ENCODE measurements around the gene FGF2. TPM values are rescaled to one million over a fixed set of nuclear protein-coding genes. Genes with fewer than 3 reads are reported as not detected.
A peak's percentile ranks its signal among the peaks of the same experiment; 100 is the strongest.
"Not testable (repeated sequence)": the region's sequence is repeated elsewhere in the genome, so short reads cannot be mapped to it uniquely, and the experiment has no call there.

Gene FGF2
- total RNA-seq, 1 donor from 2014 or later, result 4.1 TPM

- no peak for DNase-seq
- Histone ChIP-seq H3K36me3 (no peaks in the 10 kb centered on the region), H3K4me3 (no peak overlapping the region), H3K27ac (replicated peaks) (peak overlapping the region; percentile 87), H3K9me3 (replicated peaks) (peaks cover 7% of the 10 kb centered on the region), H3K27me3 (ENCODE audit: low read depth) (no peaks in the 10 kb centered on the region), H3K4me1 (peaks cover 30% of the 10 kb centered on the region)
- intact Hi-C loops (cut with micrococcal nuclease), result loop anchor here (10.0 kb wide), 1 partner anchor 491 kb away; no protein-coding TSS in a partner anchor
- TF ChIP-seq CTCF (IDR thresholded peaks at IDR 0.05; ENCODE audit: borderline replicate concordance), result no peak
These were observed 42.4 kb upstream of the FGF2 start for GRCh38 chr4:122784261-122784660.

GRCh38 chr4:122785099-122785498, 41.5 kb upstream of the FGF2 start:
- no peak overlapping the region for H3K4me3 ChIP-seq
- H3K27ac ChIP-seq (replicated peaks), result no peak overlapping the region
- DNase-seq, result no peak
- no peaks in the 10 kb centered on the region for H3K27me3 ChIP-seq (ENCODE audit: low read depth)
- peaks cover 30% of the 10 kb centered on the region for H3K4me1 ChIP-seq
- no peak for TF ChIP-seq CTCF (IDR thresholded peaks at IDR 0.05; ENCODE audit: borderline replicate concordance)
- intact Hi-C loops (cut with micrococcal nuclease), result loop anchor here (10.0 kb wide), 1 partner anchor 490 kb away; no protein-coding TSS in a partner anchor
- no peaks in the 10 kb centered on the region for H3K36me3 ChIP-seq
- H3K9me3 ChIP-seq (replicated peaks), result peaks cover 2% of the 10 kb centered on the region

- intact Hi-C loops (cut with micrococcal nuclease), result loop anchor here (10.0 kb wide), 1 partner anchor 489 kb away; no protein-coding TSS in a partner anchor
- H3K27me3 ChIP-seq (ENCODE audit: low read depth); H3K36me3 ChIP-seq; H3K9me3 ChIP-seq (replicated peaks); DNase-seq; H3K27ac ChIP-seq (replicated peaks); H3K4me3 ChIP-seq: not testable (repeated sequence)
- peaks cover 30% of the 10 kb centered on the region for H3K4me1 ChIP-seq
These were observed 40.3 kb upstream of the FGF2 start for GRCh38 chr4:122786296-122786695.

- not testable (repeated sequence) for DNase-seq; H3K36me3 ChIP-seq; H3K27me3 ChIP-seq (ENCODE audit: low read depth); H3K4me3 ChIP-seq; H3K27ac ChIP-seq (replicated peaks); H3K9me3 ChIP-seq (replicated peaks)
- H3K4me1 ChIP-seq, result peaks cover 30% of the 10 kb centered on the region
- intact Hi-C loops (cut with micrococcal nuclease), result loop anchor here (10.0 kb wide), 1 partner anchor 488 kb away; no protein-coding TSS in a partner anchor
These were observed 39.7 kb upstream of the FGF2 start for GRCh38 chr4:122786920-122787319.

GRCh38 chr4:122787940-122788339, 38.7 kb upstream of the FGF2 start:
- H3K4me3 ChIP-seq, result no peak overlapping the region
- H3K27me3 ChIP-seq (ENCODE audit: low read depth), result no peaks in the 10 kb centered on the region
- H3K36me3 ChIP-seq, result no peaks in the 10 kb centered on the region
- intact Hi-C loops (cut with micrococcal nuclease), result loop anchor here (10.0 kb wide), 1 partner anchor 487 kb away; no protein-coding TSS in a partner anchor
- no peaks in the 10 kb centered on the region for H3K9me3 ChIP-seq (replicated peaks)
- TF ChIP-seq CTCF (IDR thresholded peaks at IDR 0.05; ENCODE audit: borderline replicate concordance), result no peak
- H3K27ac ChIP-seq (replicated peaks), result no peak overlapping the region
- no peak for DNase-seq
- H3K4me1 ChIP-seq, result peaks cover 24% of the 10 kb centered on the region

- Histone ChIP-seq H3K4me1 (peaks cover 14% of the 10 kb centered on the region), H3K36me3 (no peaks in the 10 kb centered on the region), H3K4me3 (no peak overlapping the region), H3K27ac (replicated peaks) (no peak overlapping the region), H3K27me3 (ENCODE audit: low read depth) (no peaks in the 10 kb centered on the region), H3K9me3 (replicated peaks) (no peaks in the 10 kb centered on the region)
- intact Hi-C loops (cut with micrococcal nuclease), result loop anchor here (10.0 kb wide), 1 partner anchor 486 kb away; no protein-coding TSS in a partner anchor
- no peak for TF ChIP-seq CTCF (IDR thresholded peaks at IDR 0.05; ENCODE audit: borderline replicate concordance)
- DNase-seq, result no peak
These were observed 37.7 kb upstream of the FGF2 start for GRCh38 chr4:122788935-122789334.

All from left ventricle myocardium inferior (tissue), 1 donor.